Bronchial epithelial cell (primary cell): ENCODE measurements around the gene P2RX3. TPM values are rescaled to one million over a fixed set of nuclear protein-coding genes. Genes with fewer than 3 reads are reported as not detected.
A peak's percentile ranks its signal among the peaks of the same experiment; 100 is the strongest.

Source experiments
- DNase-seq: peaks from one replicate; pipeline ENCODE4 v3.0.0-alpha.2; 2010; ENCODE audit warnings: low read depth
- FAIRE-seq: peaks from 2 replicates; lab custom pipeline; 2011; peaks lifted over from hg19 to GRCh38; lab: Jason Lieb, UNC
- H3K27me3 ChIP-seq: 2 replicates; pipeline ENCODE4 v1.5.1; 2011; ENCODE audit warnings: low read length; ENCODE audit not compliant: control insufficient read depth, insufficient read depth
- H3K36me3 ChIP-seq: 2 replicates; pipeline ENCODE4 v1.5.1; 2011; ENCODE audit warnings: low read length; ENCODE audit not compliant: control insufficient read depth, insufficient read depth
- H3K4me3 ChIP-seq: 2 replicates; pipeline ENCODE4 v1.5.1; 2011; ENCODE audit warnings: mild to moderate bottlenecking, low read depth, low read length, control low read depth
- CTCF ChIP-seq: IDR thresholded peaks from 2 replicates; pipeline ENCODE4 v1.5.1; 2011; ENCODE audit warnings: mild to moderate bottlenecking, moderate library complexity, low read length, control low read depth, inconsistent platforms; ENCODE audit not compliant: insufficient read depth, severe bottlenecking
- total RNA-seq: library from RNA; depleted of rRNA; stranded (reverse); fragments of >200 nt; gene quantifications from 2 replicates; pipeline ENCODE4 v1.2.1, GENCODE V29; 2014

P2RX3 gene
- total RNA-seq, 1 donor from 2014 or later: not detected

GRCh38 chr11:57406337-57406904 lies 68.3 kb downstream of the P2RX3 start:
- TF ChIP-seq CTCF: no peak
- peak; percentile 20 for DNase-seq
- Histone ChIP-seq H3K27me3 (no peaks in the 10 kb centered on the region), H3K36me3 (peaks cover 3% of the 10 kb centered on the region), H3K4me3 (no peak overlapping the region)
- no peak for FAIRE-seq

- no peak for TF ChIP-seq CTCF
- FAIRE-seq (no peak), DNase-seq (no peak)
- Histone ChIP-seq H3K36me3 (peaks cover 3% of the 10 kb centered on the region), H3K27me3 (no peaks in the 10 kb centered on the region), H3K4me3 (no peak overlapping the region)
These were observed 69.1 kb downstream of the P2RX3 start for GRCh38 chr11:57407010-57407920.

GRCh38 chr11:57407941-57408475 lies 69.9 kb downstream of the P2RX3 start:
- H3K27me3 ChIP-seq: no peaks in the 10 kb centered on the region
- TF ChIP-seq CTCF: no peak
- FAIRE-seq: no peak
- H3K4me3 ChIP-seq: no peak overlapping the region
- H3K36me3 ChIP-seq: peaks cover 3% of the 10 kb centered on the region
- DNase-seq: no peak

GRCh38 chr11:57408771-57409170 lies 70.6 kb downstream of the P2RX3 start:
- FAIRE-seq: no peak
- Histone ChIP-seq H3K27me3 (no peaks in the 10 kb centered on the region), H3K4me3 (no peak overlapping the region), H3K36me3 (peaks cover 3% of the 10 kb centered on the region)
- DNase-seq: no peak
- no peak for TF ChIP-seq CTCF

GRCh38 chr11:57409321-57410100 lies 71.4 kb downstream of the P2RX3 start:
- H3K36me3 ChIP-seq: peaks cover 3% of the 10 kb centered on the region
- no peaks in the 10 kb centered on the region for H3K27me3 ChIP-seq
- DNase-seq (no peak), FAIRE-seq (no peak)
- TF ChIP-seq CTCF: no peak
- H3K4me3 ChIP-seq: no peak overlapping the region
